ENCODE data around the gene BCKDHB. TPM values are rescaled to one million over a fixed set of nuclear protein-coding genes. Genes with fewer than 3 reads are reported as not detected.

The BCKDHB gene
- total and polyA plus RNA-seq, 2 donors (not counting 3 experiments of a cell fraction or from before 2014, with no cell fraction given), result 5.6 to 12.2 TPM

DNA sequence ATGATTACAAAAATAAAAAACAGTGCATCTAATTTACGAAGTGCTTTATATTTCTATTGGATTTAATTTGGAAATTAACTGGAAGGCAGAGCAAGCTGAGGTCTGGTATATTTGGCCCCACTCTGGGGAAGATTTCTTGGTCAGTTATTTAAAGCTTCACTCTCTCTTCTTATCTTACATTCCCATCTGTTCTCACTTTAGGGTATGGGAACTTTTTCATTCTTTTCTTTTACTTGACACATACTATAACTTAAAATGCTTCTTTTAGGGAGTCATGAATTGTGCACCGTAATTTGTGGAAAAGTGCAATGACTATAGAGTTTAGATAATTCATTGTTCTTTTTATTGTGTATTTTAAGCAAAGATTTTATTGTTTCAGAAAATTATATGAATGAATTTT lies 170.4 kb downstream of the BCKDHB start:
- no peak for TF ChIP-seq MYC (IDR thresholded peaks at IDR 0.05; ENCODE audit: low read depth, low read length)
- TF ChIP-seq, protein P1, sequence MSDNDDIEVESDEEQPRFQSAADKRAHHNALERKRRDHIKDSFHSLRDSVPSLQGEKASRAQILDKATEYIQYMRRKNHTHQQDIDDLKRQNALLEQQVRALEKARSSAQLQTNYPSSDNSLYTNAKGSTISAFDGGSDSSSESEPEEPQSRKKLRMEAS (IDR thresholded peaks at IDR 0.05; ENCODE audit: insufficient read depth, insufficient read length), result no peak
- TF ChIP-seq EZH2 (IDR thresholded peaks at IDR 0.05; ENCODE audit: borderline replicate concordance, low read depth, low read length, severe bottlenecking), result no peak
- TF ChIP-seq JUN (IDR thresholded peaks at IDR 0.05; ENCODE audit: borderline replicate concordance, insufficient read depth, insufficient read length, low read depth), result no peak
- no peak for TF ChIP-seq GATA2 (IDR thresholded peaks at IDR 0.05; ENCODE audit: insufficient read depth, insufficient read length, low read depth, low read length)
- TF ChIP-seq FOS (IDR thresholded peaks at IDR 0.05; ENCODE audit: borderline replicate concordance, insufficient read depth, low read length), result no peak
- TF ChIP-seq, protein P2, sequence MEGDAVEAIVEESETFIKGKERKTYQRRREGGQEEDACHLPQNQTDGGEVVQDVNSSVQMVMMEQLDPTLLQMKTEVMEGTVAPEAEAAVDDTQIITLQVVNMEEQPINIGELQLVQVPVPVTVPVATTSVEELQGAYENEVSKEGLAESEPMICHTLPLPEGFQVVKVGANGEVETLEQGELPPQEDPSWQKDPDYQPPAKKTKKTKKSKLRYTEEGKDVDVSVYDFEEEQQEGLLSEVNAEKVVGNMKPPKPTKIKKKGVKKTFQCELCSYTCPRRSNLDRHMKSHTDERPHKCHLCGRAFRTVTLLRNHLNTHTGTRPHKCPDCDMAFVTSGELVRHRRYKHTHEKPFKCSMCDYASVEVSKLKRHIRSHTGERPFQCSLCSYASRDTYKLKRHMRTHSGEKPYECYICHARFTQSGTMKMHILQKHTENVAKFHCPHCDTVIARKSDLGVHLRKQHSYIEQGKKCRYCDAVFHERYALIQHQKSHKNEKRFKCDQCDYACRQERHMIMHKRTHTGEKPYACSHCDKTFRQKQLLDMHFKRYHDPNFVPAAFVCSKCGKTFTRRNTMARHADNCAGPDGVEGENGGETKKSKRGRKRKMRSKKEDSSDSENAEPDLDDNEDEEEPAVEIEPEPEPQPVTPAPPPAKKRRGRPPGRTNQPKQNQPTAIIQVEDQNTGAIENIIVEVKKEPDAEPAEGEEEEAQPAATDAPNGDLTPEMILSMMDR (IDR thresholded peaks at IDR 0.05; ENCODE audit: extremely low read depth in 1 of 2, insufficient read depth in 1 of 2, low read depth in 1 of 2, low read length in 2 of 2), result no peak
- no peak for TF ChIP-seq POLR2A (IDR thresholded peaks at IDR 0.05; ENCODE audit: low read depth, low read length)
- TF ChIP-seq POLR2AphosphoS5 (IDR thresholded peaks at IDR 0.05; ENCODE audit: insufficient read depth, low read depth, low read length), result no peak
- H3K27ac ChIP-seq (ENCODE audit: insufficient read depth, low read depth, low read length), result no peak overlapping the region
- no peaks in the 10 kb centered on the region for H3K36me3 ChIP-seq (ENCODE audit: control insufficient read depth in 2 of 2, extremely low read depth in 1 of 2, insufficient read depth in 2 of 2, low read length in 2 of 2)
- H3K27me3 ChIP-seq (ENCODE audit: control insufficient read depth in 2 of 2, insufficient read depth in 2 of 2, low read length in 2 of 2), result no peaks in the 10 kb centered on the region
- H3K4me2 ChIP-seq (ENCODE audit: insufficient read depth, low read length), result no peak overlapping the region
- H3K4me1 ChIP-seq (ENCODE audit: control insufficient read depth, extremely low read depth, insufficient read depth, low read length), result no peaks in the 10 kb centered on the region
- FAIRE-seq (no peak), DNase-seq (ENCODE audit: low read depth, low spot score) (no peak)
- BruUV-seq (replicated peaks), result no TSS peak
- H3K4me3 ChIP-seq (replicated peaks in 1 of 3; ENCODE audit: insufficient read depth in 1 of 3, low read depth in 1 of 3, low read length in 3 of 3), result no peak overlapping the region
- ChIA-PET POLR2A (no interaction called here), CTCF (interaction anchor here (2.5 kb wide), 1 partner anchor 11 kb away, joined by 9 read pairs; no protein-coding TSS in a partner anchor)
- no peak overlapping the region for H2AFZ ChIP-seq (ENCODE audit: low read depth, low read length)
- no peaks in the 10 kb centered on the region for H3K9me1 ChIP-seq (replicated peaks; ENCODE audit: control insufficient read depth, extremely low read depth, insufficient read depth, low read length)
- intact Hi-C loops (cut with micrococcal nuclease) (no loop called here), dilution Hi-C loops (cut with MboI; ENCODE audit: extremely low pct_ligation_motif_present, low sequenced_read_pairs) (no loop called here)
- no peak overlapping the region for H3K9ac ChIP-seq (replicated peaks; ENCODE audit: extremely low read depth, insufficient read depth, low read length)
- no peaks in the 10 kb centered on the region for H3K9me3 ChIP-seq (replicated peaks; ENCODE audit: control insufficient read depth, insufficient read depth, low read length)
- no peaks in the 10 kb centered on the region for H4K20me1 ChIP-seq (replicated peaks; ENCODE audit: control insufficient read depth, extremely low read depth, insufficient read depth, low read length)
- H3K79me2 ChIP-seq (ENCODE audit: control insufficient read depth, insufficient read depth, low read length), result no peaks in the 10 kb centered on the region

Data from endothelial cell of umbilical vein (primary cell).